ENCODE results near the gene HADHB.

DNA sequence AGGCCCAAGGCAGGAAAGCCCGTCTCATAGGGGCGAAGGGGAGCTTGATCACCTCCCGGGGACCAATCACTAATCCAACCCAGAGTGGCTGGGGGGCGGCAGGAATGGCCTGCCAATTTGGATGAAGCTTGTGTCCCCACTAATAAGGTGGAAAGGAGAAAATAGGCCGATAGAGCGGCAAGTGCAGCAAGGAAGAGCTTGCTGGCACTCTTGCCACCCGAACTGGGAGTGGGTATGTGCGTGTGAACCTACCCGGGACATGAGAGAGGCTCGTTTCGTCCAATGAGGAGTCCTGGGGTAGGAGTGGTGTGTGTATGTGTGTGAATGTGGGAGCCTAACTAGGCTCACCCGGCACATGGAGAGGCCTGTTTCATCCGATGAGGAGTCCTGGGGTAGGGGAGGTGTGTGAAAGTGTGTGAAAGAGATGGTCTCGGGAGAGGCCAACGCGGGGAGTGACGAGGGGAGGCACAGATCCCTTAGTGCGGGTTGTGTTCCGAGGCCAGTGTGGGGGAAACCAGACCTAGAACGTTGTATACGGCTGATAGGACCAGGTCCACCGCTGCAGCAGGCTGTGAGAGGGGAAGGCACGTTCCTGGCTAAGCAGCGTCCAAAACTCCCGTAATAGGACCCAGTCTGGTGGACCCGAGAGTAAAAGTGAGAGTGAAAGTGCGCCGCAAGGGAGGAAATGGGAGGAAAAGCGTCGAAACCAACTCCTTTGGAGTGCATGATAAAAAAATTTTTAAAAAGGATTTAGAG is 54.1 kb downstream of the HADHB start:
- TF ChIP-seq, protein P1, sequence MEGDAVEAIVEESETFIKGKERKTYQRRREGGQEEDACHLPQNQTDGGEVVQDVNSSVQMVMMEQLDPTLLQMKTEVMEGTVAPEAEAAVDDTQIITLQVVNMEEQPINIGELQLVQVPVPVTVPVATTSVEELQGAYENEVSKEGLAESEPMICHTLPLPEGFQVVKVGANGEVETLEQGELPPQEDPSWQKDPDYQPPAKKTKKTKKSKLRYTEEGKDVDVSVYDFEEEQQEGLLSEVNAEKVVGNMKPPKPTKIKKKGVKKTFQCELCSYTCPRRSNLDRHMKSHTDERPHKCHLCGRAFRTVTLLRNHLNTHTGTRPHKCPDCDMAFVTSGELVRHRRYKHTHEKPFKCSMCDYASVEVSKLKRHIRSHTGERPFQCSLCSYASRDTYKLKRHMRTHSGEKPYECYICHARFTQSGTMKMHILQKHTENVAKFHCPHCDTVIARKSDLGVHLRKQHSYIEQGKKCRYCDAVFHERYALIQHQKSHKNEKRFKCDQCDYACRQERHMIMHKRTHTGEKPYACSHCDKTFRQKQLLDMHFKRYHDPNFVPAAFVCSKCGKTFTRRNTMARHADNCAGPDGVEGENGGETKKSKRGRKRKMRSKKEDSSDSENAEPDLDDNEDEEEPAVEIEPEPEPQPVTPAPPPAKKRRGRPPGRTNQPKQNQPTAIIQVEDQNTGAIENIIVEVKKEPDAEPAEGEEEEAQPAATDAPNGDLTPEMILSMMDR (IDR thresholded peaks at IDR 0.05 in 2 of 3, conservative IDR thresholded peaks at IDR 0.05 in 1 of 3; ENCODE audit: borderline replicate concordance in 1 of 3, insufficient read depth in 1 of 3, low read depth in 2 of 3, low read length in 2 of 3): no peak
- no peak for TF ChIP-seq POLR2A (IDR thresholded peaks at IDR 0.05; ENCODE audit: borderline replicate concordance, extremely low read depth, insufficient read depth, insufficient read length)
- no peak for TF ChIP-seq ZNF274 (IDR thresholded peaks at IDR 0.05; ENCODE audit: low read depth, low read length)
- no peak for TF ChIP-seq TCF7L2 (IDR thresholded peaks at IDR 0.05; ENCODE audit: borderline replicate concordance, extremely low read depth, insufficient read depth, insufficient read length)
- TF ChIP-seq, protein P2, sequence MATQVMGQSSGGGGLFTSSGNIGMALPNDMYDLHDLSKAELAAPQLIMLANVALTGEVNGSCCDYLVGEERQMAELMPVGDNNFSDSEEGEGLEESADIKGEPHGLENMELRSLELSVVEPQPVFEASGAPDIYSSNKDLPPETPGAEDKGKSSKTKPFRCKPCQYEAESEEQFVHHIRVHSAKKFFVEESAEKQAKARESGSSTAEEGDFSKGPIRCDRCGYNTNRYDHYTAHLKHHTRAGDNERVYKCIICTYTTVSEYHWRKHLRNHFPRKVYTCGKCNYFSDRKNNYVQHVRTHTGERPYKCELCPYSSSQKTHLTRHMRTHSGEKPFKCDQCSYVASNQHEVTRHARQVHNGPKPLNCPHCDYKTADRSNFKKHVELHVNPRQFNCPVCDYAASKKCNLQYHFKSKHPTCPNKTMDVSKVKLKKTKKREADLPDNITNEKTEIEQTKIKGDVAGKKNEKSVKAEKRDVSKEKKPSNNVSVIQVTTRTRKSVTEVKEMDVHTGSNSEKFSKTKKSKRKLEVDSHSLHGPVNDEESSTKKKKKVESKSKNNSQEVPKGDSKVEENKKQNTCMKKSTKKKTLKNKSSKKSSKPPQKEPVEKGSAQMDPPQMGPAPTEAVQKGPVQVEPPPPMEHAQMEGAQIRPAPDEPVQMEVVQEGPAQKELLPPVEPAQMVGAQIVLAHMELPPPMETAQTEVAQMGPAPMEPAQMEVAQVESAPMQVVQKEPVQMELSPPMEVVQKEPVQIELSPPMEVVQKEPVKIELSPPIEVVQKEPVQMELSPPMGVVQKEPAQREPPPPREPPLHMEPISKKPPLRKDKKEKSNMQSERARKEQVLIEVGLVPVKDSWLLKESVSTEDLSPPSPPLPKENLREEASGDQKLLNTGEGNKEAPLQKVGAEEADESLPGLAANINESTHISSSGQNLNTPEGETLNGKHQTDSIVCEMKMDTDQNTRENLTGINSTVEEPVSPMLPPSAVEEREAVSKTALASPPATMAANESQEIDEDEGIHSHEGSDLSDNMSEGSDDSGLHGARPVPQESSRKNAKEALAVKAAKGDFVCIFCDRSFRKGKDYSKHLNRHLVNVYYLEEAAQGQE (IDR thresholded peaks at IDR 0.05; ENCODE audit: low read depth): no peak
- no peak for TF ChIP-seq POLR2AphosphoS5 (IDR thresholded peaks at IDR 0.05; ENCODE audit: low read depth, low read length)
- TF ChIP-seq EZH2 (IDR thresholded peaks at IDR 0.05): no peak
- no peak for TF ChIP-seq YY1 (IDR thresholded peaks at IDR 0.05; ENCODE audit: extremely low read depth, insufficient replicate concordance, low read depth, low read length)
- no peak for TF ChIP-seq RAD21 (IDR thresholded peaks at IDR 0.05; ENCODE audit: low read depth)
- no peak for TF ChIP-seq ZFX (IDR thresholded peaks at IDR 0.05)

All from HCT116 (cell line).